GM21723 (cell line): ENCODE measurements around the gene EXOC4.

Experiments used
- ATAC-seq: cut with Tn5 transposase; IDR thresholded peaks from one replicate; pipeline ENCODE4 v1.9.1; 2021; ENCODE audit warnings: mild to moderate bottlenecking, moderate library complexity; ENCODE audit not compliant: unreplicated experiment

Gene EXOC4

DNA sequence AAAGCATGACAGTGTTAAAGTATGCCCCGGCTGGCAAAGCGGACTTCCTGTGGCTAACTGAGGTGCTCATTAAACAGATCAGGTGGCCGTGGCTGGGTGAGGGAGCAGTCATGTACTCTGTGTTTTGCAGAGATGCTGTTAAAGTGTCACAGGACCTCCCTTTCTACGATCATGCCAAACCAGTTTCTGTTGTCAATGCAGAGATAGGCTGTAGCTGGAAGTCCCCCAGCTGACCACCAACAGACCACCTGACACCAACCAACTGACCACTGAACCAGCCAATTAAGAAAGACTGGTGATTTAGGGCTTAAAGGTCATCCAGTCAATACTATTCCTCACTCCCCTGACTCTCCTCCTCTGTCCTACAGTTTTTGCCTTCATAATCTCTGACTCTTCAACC is 443.2 kb downstream of the EXOC4 start:
- ATAC-seq = no peak

DNA sequence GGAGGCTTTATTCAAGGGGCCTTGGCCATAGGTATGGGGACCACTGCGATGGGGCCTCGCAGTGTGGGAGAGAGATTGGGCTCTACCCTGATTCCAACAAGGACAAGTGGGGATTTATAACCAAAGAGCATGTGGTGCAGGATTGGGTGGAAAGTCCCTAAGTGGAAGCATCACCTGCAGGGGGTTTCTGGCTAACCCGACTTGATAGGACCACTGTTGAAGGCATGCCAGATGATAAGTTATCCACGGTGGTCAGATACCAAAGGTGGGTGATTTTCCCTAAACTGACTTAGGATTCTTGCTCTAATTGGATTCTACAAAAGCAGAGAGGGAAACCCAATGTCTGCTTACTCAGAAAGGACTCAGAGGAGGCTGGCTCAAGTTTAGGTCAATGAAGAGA is 444.7 kb downstream of the EXOC4 start:
- no peak for ATAC-seq

DNA sequence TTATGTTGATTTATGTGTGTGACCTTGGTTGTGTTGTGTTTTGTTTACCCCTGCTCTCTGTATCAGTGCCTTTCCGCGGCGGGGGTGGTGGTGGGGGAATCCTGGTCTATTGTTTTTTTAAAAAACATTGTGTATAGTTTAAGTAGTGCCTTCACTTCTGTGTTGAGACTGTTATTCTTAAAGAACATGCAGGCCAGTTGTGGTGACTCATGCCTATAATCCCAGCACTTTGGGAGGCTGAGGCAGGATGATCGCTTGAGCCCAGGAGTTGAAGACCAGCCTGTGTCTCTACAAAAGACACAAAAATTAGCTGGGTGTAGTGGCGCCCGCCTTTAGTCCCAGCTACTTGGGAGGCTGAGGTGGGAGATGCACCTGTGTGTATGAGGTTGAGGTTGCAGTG is 445.2 kb downstream of the EXOC4 start:
- no peak for ATAC-seq

DNA sequence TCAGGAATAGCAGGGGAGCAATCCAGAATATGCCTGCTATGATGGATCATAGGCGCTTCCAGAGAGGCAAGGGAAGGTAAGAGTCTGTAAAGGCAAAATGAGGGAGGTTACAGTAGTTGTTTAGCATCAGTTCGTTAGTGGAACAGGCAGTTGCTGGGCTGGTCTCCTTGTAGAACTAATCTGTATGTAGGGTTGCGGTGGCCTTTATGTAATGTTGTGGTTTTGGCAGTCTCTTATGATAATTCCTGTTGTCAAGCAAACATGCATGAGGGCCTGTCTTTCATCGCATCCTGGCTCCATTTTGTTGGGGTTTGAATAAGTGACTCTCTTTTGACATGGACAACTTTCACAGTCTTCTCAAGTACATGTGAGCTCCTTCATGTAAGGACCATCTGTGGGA is 446.5 kb downstream of the EXOC4 start:
- ATAC-seq = no peak

DNA sequence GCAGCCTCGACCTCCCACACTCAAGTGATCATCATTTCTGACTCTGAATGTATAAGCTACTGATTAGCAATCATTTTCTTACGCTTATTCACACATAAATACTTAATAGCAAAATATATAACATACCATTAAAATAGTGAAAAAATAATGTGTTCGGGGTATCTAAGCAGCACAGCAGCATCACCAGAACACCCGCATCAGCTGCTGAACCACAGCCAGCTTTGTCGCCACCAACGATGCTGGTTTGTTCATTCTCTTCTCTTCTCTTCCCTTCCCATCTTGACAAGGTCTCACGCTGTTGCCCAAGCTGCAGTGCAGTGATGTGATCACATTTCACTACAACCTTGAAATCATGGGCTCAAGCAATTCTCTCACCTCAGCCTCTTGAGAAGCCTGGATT is 449.2 kb downstream of the EXOC4 start:
- ATAC-seq = no peak

DNA sequence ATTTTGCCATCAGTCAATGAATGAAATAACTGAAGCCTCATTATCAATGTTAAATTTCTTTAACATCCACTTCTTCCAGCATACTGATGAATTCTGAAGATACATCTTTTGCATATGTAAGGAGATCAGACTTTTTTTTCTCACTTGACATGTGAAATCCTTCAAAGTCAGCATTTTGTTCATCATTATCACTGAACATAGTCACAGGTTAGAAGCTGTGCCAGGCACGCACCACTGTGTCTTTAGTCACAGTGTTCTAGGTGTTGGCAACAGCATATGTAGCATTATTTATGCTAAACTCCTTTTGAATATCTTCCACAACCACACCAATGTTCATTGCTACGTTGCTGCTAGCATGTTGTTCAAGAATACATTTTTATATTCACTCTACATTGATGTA is 450.1 kb downstream of the EXOC4 start:
- ATAC-seq = no peak

DNA sequence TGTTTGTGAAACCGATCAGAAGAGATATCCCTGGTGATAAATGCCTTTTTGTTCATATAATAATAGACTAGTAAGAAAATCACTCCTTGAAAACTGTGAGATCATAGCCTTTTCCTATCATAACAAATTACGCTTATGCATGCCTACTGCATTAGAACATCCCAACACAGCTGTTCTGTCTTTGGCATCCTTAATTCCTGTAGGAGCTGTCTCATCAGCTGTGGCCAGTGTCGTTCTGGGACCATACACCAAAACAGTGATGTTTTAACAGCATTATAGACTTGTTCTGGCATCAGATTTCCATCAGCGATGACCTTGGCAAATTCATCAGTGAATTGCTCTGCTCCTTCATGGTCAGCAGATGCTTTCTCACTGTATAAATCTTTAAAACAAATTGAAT is 450.7 kb downstream of the EXOC4 start:
- ATAC-seq = no peak

DNA sequence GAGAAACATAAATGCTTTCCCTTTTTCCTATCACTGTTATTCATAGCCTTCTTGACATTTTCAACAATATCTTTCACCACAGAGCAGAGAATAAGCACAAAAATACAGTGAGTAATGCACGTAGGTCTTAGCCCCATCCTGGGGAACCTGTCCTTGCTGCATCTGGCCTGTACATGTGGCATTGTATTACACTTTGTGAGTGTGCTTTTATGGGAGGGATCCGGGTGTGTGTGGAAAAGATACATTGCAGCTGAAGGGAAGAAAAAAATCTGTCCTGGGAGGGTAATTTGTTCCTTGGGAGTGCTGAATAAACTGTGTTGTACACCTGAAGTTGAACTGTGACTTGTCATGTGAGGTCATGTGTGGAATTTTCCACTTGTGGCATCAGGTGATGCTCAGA is 451.6 kb downstream of the EXOC4 start:
- ATAC-seq = no peak

DNA sequence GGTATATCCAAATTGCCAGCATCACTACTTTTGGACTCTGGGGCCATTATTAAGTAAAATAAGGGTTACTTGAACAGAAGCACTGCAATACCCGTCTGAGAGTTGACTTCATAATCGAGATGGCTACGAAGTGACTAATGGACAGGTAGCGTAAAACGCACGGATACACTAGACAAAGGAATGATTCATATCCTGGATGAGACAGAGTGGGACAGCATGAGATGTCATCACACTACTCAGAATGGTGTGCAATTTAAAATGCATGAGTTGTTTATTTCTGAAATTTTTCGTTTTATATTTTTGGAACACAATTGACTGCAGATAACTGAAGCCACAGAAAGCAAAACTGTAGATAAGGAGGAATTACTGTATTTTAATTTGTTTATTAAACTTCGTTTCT is 452.7 kb downstream of the EXOC4 start:
- ATAC-seq = no peak

DNA sequence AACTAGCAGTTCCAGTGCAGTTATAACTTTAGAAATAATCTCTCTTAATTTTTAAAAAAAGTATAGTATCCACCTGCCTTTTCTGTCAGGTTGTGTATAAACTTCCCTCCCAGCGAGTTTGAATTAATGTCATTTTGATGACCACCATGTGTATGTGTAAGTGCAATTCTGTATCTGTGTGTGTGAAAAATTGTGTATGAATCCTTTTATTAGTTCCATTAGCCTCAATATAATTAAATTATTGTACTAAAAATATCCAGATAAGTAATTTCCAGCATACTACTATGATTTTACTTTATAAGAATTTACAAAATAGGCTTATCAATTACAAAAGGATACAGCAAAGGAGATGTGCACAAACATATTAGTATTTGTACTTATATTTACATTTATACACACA is 453.1 kb downstream of the EXOC4 start:
- ATAC-seq = no peak

DNA sequence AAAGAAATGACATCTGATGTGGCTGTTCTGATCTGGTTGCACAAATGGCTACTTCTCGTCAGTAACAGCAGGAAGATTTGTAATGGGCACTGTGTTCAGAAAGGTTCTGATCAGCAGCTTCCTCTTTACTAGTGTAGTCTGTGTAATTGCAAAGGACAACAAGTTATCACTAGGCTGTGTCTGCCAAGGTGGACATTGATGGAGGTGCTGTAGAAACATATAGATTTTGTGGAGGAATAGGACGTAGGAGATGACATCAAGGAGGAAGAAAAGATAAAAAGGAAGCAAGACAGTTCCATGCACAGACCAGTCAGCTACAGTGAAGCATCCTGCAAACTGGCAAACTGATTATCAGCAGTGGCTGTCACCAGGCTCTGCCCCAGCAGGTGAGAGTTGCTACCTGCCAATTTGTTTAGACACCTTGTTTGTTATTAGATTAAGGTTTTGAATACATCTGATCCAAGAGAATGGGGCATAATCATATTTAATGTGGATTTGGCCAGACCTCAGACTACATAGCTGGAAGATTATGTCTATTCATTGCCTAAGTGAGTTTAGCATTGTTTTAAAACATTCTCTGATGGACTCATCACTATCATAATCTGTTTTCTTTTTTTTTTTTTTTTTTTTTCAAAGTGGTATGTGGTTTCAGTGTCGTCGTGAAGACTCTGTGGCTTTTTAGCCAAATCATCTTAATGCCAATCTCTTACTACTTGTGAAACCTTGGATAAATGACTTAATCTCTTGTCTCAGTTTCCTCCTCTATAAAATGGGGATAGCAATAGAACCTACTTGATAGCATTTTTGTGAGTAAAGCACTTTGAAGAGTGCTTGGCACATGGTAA is 456.4 kb downstream of the EXOC4 start:
- ATAC-seq = no peak

DNA sequence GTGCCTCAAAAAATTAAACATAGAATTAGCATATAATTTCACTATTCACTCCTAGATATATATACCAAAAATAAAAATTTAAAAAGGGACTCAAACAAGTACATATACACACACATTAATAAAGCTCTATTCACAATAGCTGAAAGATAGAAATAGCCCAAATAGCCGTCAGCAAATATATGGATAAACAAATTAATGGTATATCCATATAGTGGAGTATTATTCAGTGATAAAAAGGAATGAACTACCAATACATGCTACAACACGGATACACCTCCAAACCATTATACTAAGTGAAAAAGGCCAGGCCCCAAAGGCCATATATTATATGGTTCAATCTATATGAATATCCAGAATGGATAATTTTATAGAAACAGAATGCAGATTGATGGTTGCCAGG is 459.7 kb downstream of the EXOC4 start:
- no peak for ATAC-seq

DNA sequence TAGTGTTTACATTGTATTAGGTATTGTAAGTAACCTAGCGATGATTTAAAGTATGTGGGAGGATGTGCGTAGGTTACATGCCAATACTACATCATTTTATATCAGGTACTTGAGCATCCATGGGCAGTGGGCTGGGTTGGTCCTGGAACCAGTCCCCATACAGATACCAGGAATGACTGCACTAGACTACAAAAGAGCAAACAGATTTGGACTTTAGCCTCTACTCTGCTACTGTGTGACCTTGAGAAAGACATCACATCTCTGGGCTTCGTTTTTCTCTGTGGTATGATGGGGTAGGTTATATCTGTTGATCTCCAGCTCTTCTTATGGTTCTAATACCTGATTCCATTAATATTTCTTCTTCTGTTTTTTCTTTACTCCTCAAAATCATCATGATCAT is 461.8 kb downstream of the EXOC4 start:
- ATAC-seq = no peak

DNA sequence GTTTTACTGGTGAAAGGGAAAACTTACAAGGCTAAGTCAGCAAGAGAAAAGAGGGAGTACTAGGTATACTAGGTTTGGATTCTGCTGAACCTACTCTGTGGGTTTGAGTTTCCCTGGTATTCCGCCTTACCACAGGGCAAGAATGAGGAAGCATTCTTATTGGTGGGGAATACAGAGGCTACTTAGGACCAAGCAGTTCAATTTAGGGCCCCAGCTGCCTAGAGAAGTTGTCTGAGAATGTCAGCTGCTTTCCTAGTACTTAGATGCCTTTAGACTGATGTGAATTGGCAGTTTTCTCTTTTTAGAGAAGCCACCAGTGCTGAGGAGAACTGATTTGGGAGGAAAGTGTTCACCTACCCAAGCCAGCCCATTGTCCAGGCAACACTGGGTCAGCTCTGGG is 465.3 kb downstream of the EXOC4 start:
- ATAC-seq = no peak

DNA sequence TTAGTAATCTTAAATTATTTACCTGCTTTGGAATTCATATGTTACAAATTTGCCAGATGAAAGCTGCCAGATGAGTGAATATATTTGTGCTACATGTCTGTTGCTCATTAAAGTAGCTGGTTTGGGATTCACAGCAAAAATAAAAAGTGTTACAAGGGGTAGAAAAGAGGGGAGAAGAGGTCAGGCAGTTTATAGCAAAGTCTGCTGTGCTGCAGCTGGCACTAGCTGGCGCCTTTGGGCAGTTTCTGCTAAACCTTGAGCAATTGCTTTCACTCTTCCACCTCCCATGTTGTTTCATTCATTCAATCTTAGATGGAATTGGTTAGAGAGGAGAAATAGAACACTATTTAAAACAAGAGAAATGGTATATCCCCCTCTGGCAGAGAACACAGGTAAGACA is 470.2 kb downstream of the EXOC4 start:
- no peak for ATAC-seq

DNA sequence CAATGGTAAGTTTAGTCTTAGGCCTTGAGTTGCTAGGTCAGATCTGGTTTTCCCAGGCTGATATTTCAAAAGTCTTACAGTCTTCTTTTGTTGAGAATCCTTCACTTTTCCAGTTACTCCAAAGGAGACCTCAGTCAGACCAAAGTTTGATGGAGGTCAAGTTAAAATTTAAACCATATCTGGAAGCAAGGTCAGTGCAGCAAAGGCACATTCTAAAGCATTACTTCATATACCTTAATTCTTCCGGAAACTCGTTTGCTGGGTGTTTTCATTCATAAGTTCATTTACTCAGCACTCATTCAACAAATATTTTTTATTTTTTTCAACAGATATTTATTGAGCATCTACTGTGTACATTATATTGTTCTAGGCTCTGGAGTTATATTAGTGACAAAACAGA is 471.3 kb downstream of the EXOC4 start:
- no peak for ATAC-seq

DNA sequence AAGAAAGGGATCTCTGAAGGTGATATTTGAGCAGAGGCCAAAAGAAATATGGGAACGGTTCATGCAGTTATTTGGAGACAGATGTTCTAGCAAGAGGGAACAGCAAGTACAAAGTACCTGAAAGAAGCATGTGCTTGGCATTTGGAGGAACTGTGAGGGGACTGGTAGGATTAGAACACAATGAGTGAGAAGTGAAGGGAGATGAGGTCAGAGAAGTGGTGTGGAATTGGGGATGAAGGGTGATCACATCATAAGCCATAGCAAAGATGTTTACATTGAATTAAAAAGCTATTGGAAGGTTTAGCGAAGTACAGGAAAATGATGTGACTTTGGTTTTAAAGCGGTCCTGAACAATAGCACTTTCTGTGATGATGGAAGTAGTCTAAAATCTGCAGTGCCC is 471.8 kb downstream of the EXOC4 start:
- no peak for ATAC-seq

DNA sequence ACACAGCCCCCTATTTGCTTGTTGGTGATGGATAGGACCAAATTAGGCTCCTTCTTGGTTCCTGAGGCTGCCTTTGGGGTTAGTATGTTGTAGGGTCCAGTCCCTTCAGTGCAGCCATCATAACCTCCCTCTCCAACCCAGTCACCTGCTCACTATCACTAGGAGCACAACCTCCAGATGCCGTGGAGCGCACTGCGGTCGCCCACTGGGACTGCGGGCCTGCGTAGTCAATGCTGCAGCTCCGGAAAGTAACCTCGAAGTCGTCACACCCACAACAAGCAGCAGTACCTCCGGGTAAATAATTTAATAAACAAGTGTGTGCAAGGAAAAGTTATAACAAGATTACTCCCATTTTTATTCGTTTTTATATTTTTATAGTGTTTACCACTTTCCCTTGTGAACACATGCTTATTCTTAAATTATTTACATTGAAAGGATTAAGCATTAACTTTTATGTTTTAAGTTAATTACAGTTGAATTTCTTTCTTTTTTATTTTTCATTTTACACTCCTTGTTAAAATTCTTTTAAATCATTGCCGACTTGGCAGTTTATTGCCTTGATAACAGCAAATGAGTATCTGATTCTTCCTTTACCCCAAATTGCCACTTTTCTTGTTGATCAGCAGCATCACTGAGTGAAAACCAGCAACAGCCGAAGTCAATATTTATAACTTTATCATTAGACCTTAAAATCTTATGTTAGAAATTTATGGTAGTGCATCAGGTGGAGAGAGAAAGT is 474.8 kb downstream of the EXOC4 start:
- ATAC-seq = no peak

DNA sequence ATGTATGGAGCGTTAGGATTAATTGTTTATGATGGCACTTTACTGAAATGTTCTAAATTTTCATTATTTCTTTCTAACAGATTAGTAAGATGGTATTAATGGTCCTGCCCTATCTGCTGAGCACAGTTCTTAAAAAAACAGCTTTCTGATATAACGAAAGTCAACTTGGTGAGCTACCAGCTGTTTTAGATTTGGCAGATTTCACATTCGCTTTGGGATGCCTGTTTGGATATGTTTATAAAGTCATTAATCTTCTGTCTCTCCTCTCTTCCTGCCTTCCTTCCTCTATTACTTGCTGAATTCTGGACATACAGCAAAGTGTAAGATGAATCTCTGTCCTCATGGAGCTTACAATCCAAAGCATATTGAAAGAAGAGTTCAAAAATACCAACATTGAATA is 477.5 kb downstream of the EXOC4 start:
- ATAC-seq = no peak

DNA sequence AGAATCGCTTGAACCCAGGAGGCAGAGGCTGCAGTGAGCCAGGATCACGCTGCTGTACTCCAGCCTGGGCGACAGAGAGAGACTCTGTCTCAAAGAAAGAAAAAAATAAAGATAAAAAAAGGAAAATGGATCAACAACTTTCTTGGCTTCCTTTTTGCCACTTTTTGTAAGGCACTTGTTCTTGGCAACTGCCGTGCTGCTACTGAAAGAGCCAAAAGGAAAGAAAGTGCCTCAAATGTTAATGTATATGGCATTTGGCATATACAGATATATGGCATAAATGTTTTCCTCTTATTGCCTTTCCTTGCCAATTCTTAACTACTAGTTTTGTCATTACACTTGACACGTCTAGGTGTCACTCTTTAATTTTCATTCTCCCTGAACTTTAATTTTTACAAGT is 480.5 kb downstream of the EXOC4 start:
- ATAC-seq = no peak

DNA sequence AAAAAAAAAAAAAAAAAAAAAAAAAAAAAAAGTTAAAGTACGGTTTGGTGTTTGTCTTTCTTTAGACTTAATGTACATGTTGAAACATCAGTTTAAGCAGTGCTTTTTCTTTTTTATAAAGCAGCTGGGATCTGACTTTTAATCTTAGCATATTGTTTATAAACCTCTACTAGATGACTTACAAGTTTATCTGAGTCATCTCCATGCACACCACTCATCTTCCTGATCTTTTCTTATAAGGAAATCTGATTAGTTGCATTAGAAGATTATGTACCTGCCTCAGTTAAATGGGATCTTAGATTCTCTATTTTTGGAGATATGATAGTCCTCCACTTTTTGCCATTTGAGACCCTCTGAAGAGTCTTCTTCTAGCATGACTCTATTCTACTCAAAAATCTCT is 482.3 kb downstream of the EXOC4 start:
- no peak for ATAC-seq

DNA sequence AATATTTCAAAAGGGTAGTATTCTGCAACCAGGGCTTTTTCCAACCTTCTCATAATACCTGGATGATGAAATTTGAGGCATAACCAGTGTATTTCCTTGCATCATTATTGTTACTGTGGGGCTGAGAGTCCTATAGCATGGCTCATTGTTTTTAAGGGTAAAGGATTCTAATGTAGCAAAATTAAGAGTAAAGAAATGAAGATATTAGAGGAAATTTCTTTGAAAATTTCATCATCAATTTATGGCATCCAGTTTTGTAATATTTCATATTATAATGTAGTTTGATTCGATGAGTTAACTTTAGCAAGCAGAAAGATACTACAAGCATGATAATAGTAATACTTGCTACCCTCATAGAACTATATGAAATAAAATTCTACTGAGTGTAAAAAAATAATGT is 486.9 kb downstream of the EXOC4 start:
- no peak for ATAC-seq

DNA sequence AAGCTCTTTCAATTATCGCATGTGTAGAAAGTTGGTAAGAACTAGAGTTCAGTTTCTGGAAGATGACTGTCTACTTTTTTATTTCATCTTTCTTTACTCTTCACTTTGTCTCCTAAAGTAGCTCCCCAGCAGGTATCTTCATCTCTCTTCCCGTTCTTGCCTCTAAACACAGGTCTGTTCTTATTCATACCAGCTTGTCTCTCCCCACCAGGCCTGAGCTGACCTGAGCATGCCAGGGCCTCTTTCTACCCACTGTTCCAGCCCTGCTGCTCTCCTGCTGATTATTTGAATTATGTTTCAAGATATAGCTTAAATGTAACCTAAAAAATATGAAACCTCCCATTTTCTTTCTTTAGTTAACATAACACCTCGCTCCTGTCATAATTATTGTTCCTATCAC is 488.2 kb downstream of the EXOC4 start:
- ATAC-seq = no peak
